Measurements from ENCODE around the gene GPER1. TPM values are rescaled to one million over a fixed set of nuclear protein-coding genes. Genes with fewer than 3 reads are reported as not detected.

GPER1 gene
- total RNA-seq, 4 donors from 2014 or later = 7.1 to 20.2 (median 7.8) TPM

GRCh38 chr7:1057416-1058291, 30.3 kb upstream of the GPER1 start:
- TF ChIP-seq POLR2AphosphoS5 (IDR thresholded peaks at IDR 0.05) (no peak), EP300 (IDR thresholded peaks at IDR 0.05) (no peak), POLR2A (IDR thresholded peaks at IDR 0.05) (no peak), CTCF (IDR thresholded peaks at IDR 0.05) (no peak)
- H3K36me3 ChIP-seq = peaks cover 0 to 19% of the 10 kb centered on the region in 2 donors
- H3K4me1 ChIP-seq = peaks cover 0 to 72% (median 43%) of the 10 kb centered on the region in 3 donors
- H3K27me3 ChIP-seq = no peaks in the 10 kb centered on the region
- no peak for ATAC-seq
- H3K9me3 ChIP-seq = no peaks in the 10 kb centered on the region
- H3K4me3 ChIP-seq = no peak overlapping the region
- peak overlapping the region in 1 of 4 donors; percentile 68 for H3K27ac ChIP-seq
- WGBS, 2 donors (ENCODE audit: low coverage in 1 of 2) = 90 to 98% methylated on average over 2 to 9 of the region's 62 CpGs

GRCh38 chr7:1058311-1058710, 29.6 kb upstream of the GPER1 start:
- H3K4me3 ChIP-seq = no peak overlapping the region
- H3K4me1 ChIP-seq = peaks cover 0 to 66% (median 38%) of the 10 kb centered on the region in 3 donors
- peaks cover 0 to 19% of the 10 kb centered on the region in 2 donors for H3K36me3 ChIP-seq
- no peak for TF ChIP-seq EP300 (IDR thresholded peaks at IDR 0.05)
- no peak for TF ChIP-seq CTCF (IDR thresholded peaks at IDR 0.05)
- TF ChIP-seq POLR2AphosphoS5 (IDR thresholded peaks at IDR 0.05) = no peak
- no peak for TF ChIP-seq POLR2A (IDR thresholded peaks at IDR 0.05)
- 60 to 77% methylated on average over 1 to 4 of the region's 13 CpGs for WGBS, 2 donors (ENCODE audit: low coverage in 1 of 2)
- no peaks in the 10 kb centered on the region for H3K9me3 ChIP-seq
- H3K27ac ChIP-seq = peak overlapping the region in 2 of 4 donors; percentile 2 to 68
- no peak for ATAC-seq
- H3K27me3 ChIP-seq = no peaks in the 10 kb centered on the region

GRCh38 chr7:1058821-1059199, 29.1 kb upstream of the GPER1 start:
- Histone ChIP-seq H3K27me3 (no peaks in the 10 kb centered on the region), H3K4me1 (peaks cover 0 to 61% (median 36%) of the 10 kb centered on the region in 3 donors), H3K9me3 (no peaks in the 10 kb centered on the region), H3K27ac (peak overlapping the region in 3 of 4 donors; percentile 63 to 78 (median 68)), H3K36me3 (peaks cover 0 to 19% of the 10 kb centered on the region in 2 donors), H3K4me3 (no peak overlapping the region)
- no peak for ATAC-seq
- TF ChIP-seq POLR2A (IDR thresholded peaks at IDR 0.05) (no peak), CTCF (IDR thresholded peaks at IDR 0.05) (no peak), POLR2AphosphoS5 (IDR thresholded peaks at IDR 0.05) (no peak), EP300 (IDR thresholded peaks at IDR 0.05) (no peak)
- 68 to 79% methylated on average over 4 to 8 of the region's 10 CpGs for WGBS, 2 donors (ENCODE audit: low coverage in 1 of 2)

- Histone ChIP-seq H3K27me3 (no peaks in the 10 kb centered on the region), H3K9me3 (no peaks in the 10 kb centered on the region), H3K27ac (peak overlapping the region in 3 of 4 donors; percentile 63 to 78 (median 68)), H3K36me3 (peaks cover 0 to 19% of the 10 kb centered on the region in 2 donors), H3K4me3 (no peak overlapping the region), H3K4me1 (peaks cover 0 to 56% (median 30%) of the 10 kb centered on the region in 3 donors)
- no peak for TF ChIP-seq POLR2AphosphoS5 (IDR thresholded peaks at IDR 0.05)
- TF ChIP-seq CTCF (IDR thresholded peaks at IDR 0.05) = no peak
- TF ChIP-seq EP300 (IDR thresholded peaks at IDR 0.05) = no peak
- no peak for TF ChIP-seq POLR2A (IDR thresholded peaks at IDR 0.05)
- ATAC-seq = peak; percentile 32
- WGBS, 2 donors (ENCODE audit: low coverage in 1 of 2) = 20% methylated on average over 1 of the region's 55 CpGs; no CpG with 5 or more reads in 1 of the 2 donors
Measured at GRCh38 chr7:1059200-1060091, 28.5 kb upstream of the GPER1 start.
